Islet of Langerhans (tissue), 1 donor: ENCODE data around the gene TRIM47.

Experiments used
- FAIRE-seq: peaks from one replicate; lab custom pipeline; 2011; peaks lifted over from hg19 to GRCh38; lab: Jason Lieb, UNC

Gene TRIM47

DNA sequence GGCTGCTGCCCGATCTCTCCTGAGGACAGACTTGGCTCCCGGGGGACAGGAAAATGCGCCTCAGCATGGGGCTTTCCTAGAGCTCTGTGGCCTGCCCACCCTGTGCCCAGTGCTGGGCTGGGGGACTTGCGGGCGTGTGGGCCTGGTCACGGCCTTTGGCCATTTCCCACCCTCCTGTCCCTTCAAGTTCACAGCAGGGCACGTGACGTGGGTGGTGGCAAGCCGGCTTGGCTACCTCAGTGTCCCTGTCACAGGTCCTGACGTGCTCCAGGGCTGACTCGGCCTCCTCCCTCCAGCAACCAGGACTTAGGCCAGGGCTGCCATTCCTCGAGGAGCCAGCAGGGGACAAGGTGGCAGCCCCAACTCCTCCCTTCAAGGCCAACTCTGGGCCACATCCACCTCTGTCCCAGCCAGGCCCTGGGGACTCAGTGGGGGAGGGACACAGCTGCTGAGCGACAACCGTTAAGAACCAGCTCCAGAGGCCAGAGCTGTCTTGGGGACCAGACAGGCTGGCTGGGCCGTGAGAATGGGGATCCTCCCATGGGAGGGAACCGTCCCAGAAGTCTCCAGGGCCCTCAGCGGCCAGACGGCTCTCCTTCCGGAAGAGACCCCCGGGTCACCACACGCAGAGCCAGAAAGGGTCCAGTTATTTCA lies 33.2 kb downstream of the TRIM47 start:
- no peak for FAIRE-seq

DNA sequence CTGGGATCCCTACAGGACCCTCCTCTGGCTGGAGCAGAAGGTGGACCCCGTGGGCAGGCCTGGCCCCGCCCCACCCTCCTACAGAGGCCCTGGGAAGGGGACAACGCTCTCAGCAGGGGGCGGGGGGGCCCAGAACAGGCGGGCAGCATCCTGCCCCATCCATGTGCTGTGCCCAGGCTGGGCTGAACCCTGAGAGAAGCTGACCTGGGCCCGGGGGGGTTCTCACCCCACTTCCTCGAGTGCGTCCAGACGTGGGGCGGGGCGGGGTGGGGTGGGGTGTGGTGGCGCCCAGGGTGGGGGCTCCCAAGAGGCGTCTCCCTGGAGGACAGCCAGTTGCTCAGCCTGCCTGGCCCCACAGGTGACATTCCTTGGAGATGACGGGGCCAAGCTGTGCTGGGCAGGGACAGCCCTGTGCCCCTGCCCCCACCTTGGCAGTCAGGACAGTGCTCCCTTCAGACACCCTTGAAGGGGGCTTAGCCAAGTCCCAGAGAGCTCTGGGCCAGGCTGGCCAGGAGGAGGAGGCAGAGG lies 33.8 kb downstream of the TRIM47 start:
- FAIRE-seq = no peak

- FAIRE-seq = no peak
Measured at GRCh38 chr17:75843577-75844529, 34.5 kb downstream of the TRIM47 start, which contains the start of gene UNC13D. UNC13D (minus strand) TSS chr17:75844404; CDS start chr17:75844337, 67 bp downstream.

DNA sequence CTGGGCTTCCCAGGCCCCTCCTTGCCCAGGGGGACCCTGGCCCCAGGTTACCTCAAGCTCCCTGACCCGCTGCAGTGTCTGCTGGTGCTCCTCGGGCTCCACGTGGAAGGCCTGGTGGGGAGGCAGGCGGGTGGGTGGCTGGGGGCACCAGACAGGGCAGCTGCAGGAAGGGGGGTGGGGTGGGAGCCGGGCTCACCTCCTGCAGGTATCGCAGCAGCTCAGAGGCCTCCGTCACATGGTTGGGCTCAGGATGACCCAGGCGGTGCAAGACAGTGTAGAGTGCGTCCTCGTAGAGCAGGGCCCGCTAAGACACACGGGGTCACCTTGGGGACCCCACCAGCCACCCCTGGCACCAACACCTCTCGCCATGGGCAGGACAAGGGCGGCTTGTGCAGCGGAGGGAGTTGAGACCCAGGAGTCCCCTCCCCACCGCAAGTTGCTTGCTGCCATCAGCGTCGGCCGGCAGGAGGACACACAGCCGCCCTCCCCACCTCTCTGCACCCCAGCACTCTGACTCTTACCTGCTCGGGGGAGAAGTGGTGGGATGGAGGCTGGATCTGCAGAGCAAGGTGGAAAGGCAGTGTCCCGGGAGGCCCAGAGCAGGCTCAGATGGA lies 35.3 kb downstream of the TRIM47 start:
- no peak for FAIRE-seq

DNA sequence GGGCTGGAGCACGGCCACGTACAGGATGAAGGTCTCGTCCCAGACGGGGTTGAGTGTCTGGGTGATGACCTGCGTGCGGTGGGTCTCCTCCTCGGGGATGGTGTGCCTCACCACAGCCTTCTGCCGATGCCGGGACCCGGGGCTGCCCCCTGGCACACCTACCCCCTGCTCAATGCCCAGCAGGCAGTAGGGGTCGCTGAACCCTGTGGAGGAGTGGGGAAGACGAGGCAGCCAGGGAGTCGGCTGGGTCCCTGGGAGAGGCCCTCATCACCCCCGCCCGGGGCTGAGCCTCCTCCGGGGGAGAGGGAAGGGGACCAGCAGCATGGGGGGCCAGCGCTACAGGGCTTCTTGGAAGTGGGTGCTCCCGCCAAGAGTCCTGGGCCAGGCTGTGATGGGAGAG lies 36.0 kb downstream of the TRIM47 start:
- no peak for FAIRE-seq

GRCh38 chr17:75840799-75841164 lies 37.6 kb downstream of the TRIM47 start:
- FAIRE-seq = no peak

DNA sequence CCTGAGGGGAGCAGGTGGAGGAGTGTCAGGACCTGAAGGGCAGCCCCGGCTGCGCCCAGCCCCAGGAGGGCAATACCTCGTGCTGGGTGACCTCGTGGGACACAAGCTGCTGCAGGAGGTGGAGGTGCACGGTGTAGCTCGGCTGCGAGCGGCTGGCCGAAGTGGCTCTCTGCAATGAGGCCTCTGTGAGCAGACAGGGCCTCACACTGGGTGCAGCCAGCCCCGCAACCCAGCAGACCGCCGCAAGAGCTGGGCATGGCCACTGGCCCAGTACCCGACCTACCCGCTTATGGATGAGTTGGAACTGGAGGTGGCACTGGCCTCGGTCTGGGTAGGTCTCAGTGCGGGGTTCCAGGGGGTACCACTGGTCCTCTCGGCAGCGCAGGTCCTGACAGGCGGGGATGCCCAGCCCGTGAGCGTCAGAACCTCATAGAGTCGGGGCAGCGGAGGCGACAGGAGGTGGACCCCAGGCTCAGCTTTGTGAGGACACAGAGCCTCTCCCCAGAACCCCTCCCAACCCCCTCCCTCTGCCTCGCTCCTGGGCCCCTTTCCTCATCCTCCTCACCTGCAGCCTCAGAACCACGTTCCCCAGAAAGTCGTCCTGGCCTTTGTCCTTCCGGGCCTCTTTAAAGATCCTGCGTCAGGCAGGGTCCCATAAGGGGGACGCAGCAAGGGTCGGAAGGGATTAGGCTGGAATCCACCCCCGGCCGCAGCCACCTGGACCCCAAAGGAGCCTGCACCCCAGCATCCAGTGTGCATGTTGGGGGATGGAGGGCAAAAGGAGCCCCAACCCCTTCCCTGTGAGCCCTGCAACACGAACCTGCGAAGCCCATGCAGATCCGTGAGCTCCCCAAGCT lies 38.2 kb downstream of the TRIM47 start:
- no peak for FAIRE-seq

DNA sequence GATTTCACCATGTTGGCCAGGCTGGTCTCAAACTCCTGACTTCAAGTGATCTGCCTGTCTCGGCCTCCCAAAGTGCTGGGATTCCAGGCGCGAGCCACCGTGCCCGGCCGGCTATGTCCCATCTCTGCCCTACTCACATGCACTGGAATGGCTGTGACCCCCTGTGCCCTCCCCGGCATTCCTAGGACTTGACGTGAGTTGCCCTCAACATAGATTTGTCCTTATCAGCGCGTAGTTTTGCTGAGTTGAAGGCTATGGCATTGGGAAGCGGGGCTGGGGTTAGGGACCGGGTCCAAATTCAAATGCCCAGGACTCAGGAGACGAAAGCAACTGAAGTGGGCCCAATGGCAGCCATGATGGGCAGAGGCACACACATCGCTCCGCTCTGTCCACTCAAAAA lies 40.0 kb downstream of the TRIM47 start:
- FAIRE-seq = no peak

DNA sequence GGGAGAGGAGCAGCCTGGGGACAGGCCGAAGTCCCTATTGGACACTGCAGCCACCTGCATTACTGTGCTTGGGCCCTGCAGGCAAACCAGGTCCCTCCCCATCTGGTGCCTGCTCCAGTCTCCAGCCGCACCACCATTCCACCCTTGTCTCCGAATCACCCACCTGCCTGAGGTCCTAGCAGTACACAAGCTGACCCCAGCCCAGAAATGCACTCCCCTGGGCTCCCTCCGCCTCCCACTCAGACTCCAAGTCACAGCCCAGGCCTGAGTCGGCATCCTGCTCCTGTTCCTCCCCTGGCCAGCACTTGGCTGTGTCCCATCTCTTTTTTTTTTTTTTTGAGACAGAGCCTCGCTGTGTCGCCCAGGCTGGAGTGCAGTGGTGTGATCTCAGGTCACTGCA lies 40.5 kb downstream of the TRIM47 start:
- no peak for FAIRE-seq

GRCh38 chr17:75836605-75837004 lies 41.8 kb downstream of the TRIM47 start:
- FAIRE-seq = no peak

DNA sequence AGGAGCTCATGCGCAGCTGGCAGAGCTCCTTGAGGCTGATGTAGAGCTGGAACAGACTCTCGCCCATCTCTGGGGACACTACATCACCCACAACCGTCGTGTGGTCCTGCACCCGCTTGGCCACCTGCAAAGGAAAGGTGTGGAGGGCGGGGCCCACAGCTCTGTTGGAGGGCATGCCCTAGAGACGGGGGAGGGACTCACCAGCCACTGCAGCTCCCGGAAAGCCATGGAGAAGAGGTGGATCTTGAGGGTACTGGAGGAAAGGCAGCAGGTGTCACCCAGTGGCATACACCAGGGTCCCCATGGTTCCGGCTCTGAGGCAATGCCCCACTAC lies 42.8 kb downstream of the TRIM47 start:
- no peak for FAIRE-seq

DNA sequence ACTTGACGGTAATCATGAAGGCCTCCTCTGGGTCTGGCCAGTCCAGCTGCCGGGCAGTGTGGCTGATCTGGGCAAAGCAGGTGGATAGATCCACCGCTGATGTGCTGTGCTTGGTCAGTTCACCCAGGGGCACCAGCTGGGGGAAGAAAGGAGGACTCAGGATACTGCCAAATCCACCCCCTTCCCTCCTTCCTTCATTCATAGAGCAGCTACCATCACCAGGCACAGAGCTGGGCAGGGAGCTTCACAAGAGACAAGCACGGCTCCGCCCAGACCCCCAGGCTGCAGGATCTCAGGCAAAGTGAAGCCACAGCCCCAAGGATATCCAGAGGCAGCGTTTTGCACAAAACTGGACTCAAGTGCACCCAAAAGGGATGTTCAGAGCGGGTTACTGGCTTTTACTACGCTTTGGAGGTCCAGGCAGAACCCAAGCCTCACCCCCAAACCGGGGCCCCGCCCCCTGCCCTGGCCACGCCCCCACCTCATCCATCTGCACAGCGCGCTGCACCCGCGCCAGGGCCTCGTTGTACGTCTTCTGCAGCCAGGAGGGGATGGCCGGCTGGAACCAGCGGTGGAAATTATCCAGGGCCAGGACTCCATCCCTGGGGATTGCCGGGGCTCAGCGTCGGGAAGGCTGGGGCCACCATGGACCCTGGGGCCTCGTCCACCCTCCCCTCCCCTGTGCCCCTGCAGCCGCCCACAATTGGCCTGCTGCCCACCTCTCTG lies 43.3 kb downstream of the TRIM47 start:
- FAIRE-seq = no peak

GRCh38 chr17:75834279-75834920 lies 44.0 kb downstream of the TRIM47 start:
- no peak for FAIRE-seq

DNA sequence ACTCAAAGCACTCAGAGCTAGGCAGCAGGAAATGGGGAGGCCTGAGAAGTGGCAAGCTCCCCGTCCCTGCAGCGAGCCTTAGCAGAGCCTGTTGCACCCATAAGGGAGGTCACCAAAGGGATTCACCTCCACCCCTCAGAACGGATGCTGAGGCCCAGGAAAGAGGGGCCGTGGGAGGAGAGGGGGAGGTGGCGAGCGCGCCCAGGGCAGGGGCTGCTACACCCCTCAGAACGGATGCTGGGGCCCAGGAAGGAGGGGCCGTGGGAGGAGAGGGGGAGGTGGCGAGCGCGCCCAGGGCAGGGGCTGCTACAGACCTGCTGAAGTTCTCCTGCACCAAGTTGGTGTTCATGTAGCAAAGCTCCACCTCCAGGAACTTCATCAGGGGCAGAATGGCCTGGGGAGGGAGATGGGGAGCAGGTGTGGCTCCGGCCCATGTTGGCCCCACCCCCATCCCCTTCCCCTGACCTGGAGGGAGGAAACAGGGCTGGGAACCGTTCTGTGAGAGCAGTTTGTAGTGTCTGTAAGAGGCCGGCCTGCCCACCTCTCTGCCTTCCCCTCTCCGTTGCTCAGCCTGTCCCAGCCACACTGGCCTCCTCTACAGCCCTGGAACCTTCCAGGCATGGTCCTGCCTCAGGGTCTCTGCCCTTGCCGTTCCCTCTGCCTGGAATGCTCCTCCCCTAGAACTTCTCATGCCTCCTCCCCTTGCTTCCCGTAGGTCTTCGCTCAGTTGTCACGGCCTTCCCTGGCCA lies 45.6 kb downstream of the TRIM47 start:
- FAIRE-seq = no peak

DNA sequence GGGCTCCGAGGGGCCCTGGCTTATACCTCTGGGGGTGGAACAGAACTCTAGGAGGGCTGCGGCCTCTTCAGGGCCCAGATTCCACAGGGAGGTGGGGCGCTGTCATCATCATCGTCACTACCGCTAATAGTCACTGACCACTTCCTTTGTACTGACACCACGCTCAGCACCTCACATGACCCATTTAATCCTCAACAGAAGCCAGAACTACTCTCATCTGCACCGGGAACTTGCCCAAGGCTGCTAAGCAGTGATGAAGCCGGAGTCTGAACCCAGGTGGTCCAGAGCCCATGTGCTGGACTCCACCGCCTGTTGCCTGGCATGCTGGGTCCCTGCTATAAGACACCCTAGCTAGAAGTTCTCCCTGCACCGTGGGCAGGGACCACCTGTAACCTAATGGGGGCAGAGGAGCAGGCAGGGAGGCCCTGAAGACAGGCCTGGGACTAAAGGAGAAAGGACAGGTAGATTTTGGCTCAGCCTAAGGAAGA lies 46.2 kb downstream of the TRIM47 start:
- FAIRE-seq = no peak

DNA sequence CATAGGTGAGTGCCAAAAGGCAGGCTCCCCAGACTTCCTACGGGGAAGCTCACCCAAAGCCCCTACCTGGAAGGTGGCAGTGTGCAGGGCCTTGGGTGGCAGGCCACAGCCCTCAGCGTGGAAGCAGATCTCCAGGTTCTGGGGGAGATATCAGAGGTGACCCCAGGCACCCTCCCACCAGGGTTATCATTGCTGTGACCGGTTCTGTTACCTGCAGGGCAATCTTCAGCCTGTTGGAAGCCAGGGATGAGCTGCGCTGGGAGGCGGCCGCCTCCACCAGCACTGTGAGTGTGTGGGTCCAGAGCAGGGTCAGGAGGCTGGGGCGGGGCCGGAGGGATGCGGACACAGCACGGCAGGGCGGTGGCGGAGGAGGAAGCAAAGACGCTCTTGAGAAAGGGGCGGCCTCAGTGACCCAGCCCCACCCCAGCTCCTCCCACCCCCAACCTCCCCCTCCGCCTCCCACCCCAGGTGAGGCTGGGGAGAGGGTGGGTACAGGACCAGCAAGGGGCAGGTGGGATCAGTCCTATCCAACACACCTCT lies 47.3 kb downstream of the TRIM47 start:
- no peak for FAIRE-seq

DNA sequence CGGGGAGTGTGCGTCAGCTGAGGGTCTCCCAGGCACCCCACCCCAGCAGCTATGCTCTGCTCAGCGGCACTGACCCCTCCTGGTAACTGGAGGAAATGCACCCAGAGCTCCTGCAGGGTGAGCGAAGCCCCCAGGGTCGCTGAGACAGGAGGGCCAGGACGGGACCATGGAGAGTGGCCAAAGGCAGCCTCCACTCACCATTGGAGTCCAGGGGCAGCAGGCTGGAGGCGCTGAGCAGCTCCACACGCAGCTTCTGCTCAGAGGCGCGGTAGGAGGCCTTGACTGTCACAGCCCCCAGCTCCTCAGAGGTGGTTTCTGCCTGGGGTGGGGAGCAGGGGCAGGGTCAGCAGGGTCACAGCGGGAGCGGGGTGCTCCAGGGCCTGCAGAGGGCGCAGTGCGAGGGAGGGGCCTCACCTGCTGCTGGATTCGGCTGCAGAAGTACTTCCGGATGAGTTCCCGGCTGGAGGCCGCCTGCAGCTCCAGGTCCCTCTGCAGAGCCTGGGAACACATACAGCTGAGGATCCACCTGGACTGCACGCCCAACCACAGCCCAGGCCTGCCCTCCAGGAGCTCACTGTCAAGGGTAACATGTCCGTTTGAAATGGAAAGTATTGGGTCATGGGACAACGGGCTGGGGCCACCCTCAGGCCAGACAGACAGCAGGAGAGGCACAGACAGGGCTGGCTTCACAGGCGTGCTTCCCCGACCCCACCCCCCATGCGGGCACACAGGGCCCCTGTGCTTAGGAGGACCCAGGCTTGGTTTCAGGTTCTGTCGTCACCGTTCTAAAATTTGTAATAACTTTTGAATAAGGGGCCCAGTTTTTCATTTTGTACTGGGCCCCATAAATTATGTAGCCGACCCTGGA lies 48.0 kb downstream of the TRIM47 start:
- no peak for FAIRE-seq

GRCh38 chr17:75829747-75830146 lies 48.6 kb downstream of the TRIM47 start:
- no peak for FAIRE-seq

- no peak for FAIRE-seq
Measured at GRCh38 chr17:75828741-75829140, 49.6 kb downstream of the TRIM47 start.
